A673 (cell line): ENCODE data around the gene USF3.

ENCODE experiments used
- CTCF ChIP-seq: fragments of 300-800, 200-600 bp; sonication (generic); conservative IDR thresholded peaks from 2 replicates; pipeline ENCODE4 v1.5.1; 2017; ENCODE audit warnings: low read depth, mild to moderate bottlenecking, antibody characterized with exemption, low read length, moderate library complexity, mixed read lengths
- EZH2 ChIP-seq: fragments of 200-600 bp; sonication (generic); IDR thresholded peaks from 2 replicates; pipeline ENCODE4 v1.6.1; 2017; ENCODE audit warnings: borderline replicate concordance, low read depth, mild to moderate bottlenecking, mixed read lengths, antibody characterized with exemption, low read length; ENCODE audit not compliant: poor library complexity, severe bottlenecking

- TF ChIP-seq CTCF: no peak
- no peak for TF ChIP-seq EZH2
These were observed 82.0 kb downstream of the USF3 start for GRCh38 chr3:113614402-113614801.
